ENCODE measurements around the gene RNF144A.

GRCh38 chr2:6887751-6888192 is 29.4 kb upstream of the RNF144A start:
- TF ChIP-seq CTCF (conservative IDR thresholded peaks at IDR 0.05 in 1 of 2, IDR thresholded peaks at IDR 0.05 in 1 of 2; ENCODE audit: low read depth in 1 of 2, low read length in 2 of 2) (no peak), EZH2 (IDR thresholded peaks at IDR 0.05; ENCODE audit: low read length, missing control alignments) (no peak)
